HL-60 (cell line): ENCODE measurements around the gene CREB5.

Source experiments
- CTCF ChIP-seq: IDR thresholded peaks from one replicate; pipeline ENCODE4 v1.5.1; 2011; ENCODE audit warnings: low read length, control low read depth, inconsistent platforms; ENCODE audit not compliant: insufficient read depth
- POLR2AphosphoS5 ChIP-seq: IDR thresholded peaks from 2 replicates; pipeline ENCODE4 v1.6.1; 2012; ENCODE audit warnings: low read depth

- TF ChIP-seq CTCF: no peak
- no peak for TF ChIP-seq POLR2AphosphoS5
Observed at GRCh38 chr7:28580665-28581064, 168.3 kb downstream of the CREB5 start.
